Measurements from ENCODE around the gene PLA2G2F. TPM values are rescaled to one million over a fixed set of nuclear protein-coding genes. Genes with fewer than 3 reads are reported as not detected.

PLA2G2F gene
- total and polyA plus RNA-seq, 9 of the 15 experiments (the other 6 are each of a cell fraction or from before 2014, with no cell fraction given) = not detected

GRCh38 chr1:20187813-20188454, 48.8 kb downstream of the PLA2G2F start (continued):
- 0 out of 2 replicates have a peak, but pooled peaks have one; percentile 32 for TF ChIP-seq HNRNPL (IDR thresholded peaks at IDR 0.05; ENCODE audit: low read depth, low read length)
- no peak for TF ChIP-seq BCL6 (CRISPR knock-in tag; IDR thresholded peaks at IDR 0.05)
- TF ChIP-seq ASH1L (IDR thresholded peaks at IDR 0.05; ENCODE audit: borderline replicate concordance, low read depth, partially characterized antibody) = no peak
- TF ChIP-seq PHF20 (IDR thresholded peaks at IDR 0.05; ENCODE audit: partially characterized antibody) = peak; percentile 24
- TF ChIP-seq EGR1 (conservative IDR thresholded peaks at IDR 0.05) = peak; percentile 96
- peak; percentile 41 to 46; a peak in 2 of 4 replicates for TF ChIP-seq KDM1A (IDR thresholded peaks at IDR 0.05)
- TF ChIP-seq AFF4 (CRISPR knock-in tag; IDR thresholded peaks at IDR 0.05) = no peak
- peak; percentile 17; the same call in 1 of the 2 replicates for TF ChIP-seq ZNF174 (CRISPR knock-in tag; IDR thresholded peaks at IDR 0.05)
- TF ChIP-seq CBFA2T3 (IDR thresholded peaks at IDR 0.05) = peak; percentile 87
- TF ChIP-seq TRIM25 (IDR thresholded peaks at IDR 0.05; ENCODE audit: borderline replicate concordance) = no peak
- peak in 1 of 2 experiments; percentile 53; a peak in 1 of 4 replicates for TF ChIP-seq MAZ (CRISPR knock-in tag; conservative IDR thresholded peaks at IDR 0.05 in 1 of 2, IDR thresholded peaks at IDR 0.05 in 1 of 2)
- no peak for TF ChIP-seq CBFB (CRISPR knock-in tag; IDR thresholded peaks at IDR 0.05)
- no peak for TF ChIP-seq ZKSCAN8 (CRISPR knock-in tag; IDR thresholded peaks at IDR 0.05)
- TF ChIP-seq RAD51 (IDR thresholded peaks at IDR 0.05; ENCODE audit: borderline replicate concordance, low read depth) = peak; percentile 21; the same call in 1 of the 2 replicates
- peak; percentile 68; the same call in 1 of the 2 replicates for TF ChIP-seq POLR2AphosphoS2 (IDR thresholded peaks at IDR 0.05; ENCODE audit: low read length)

Data from K562 (cell line).